PFSK-1 (cell line): ENCODE measurements around the gene APAF1.

Source experiments
- FOXP2 ChIP-seq: optimal IDR thresholded peaks from 2 replicates; pipeline ENCODE3; 2011; ENCODE audit warnings: borderline replicate concordance, control low read depth, inconsistent platforms; ENCODE audit not compliant: insufficient read depth; ENCODE audit errors: extremely low read length, extremely low read depth
- POLR2AphosphoS5 ChIP-seq: IDR thresholded peaks from 2 replicates; pipeline ENCODE4 v1.6.1; 2012; ENCODE audit warnings: low read depth, mild to moderate bottlenecking, control low read depth, low read length, moderate library complexity
- REST ChIP-seq, 2 experiments: IDR thresholded peaks; 2 replicates each; pipeline versions ENCODE4 v1.6.1 to v1.8.0; 2011 to 2012; ENCODE audit warnings: low read depth in 2 of 2, low read length in 2 of 2, control low read depth in 1 of 2, inconsistent platforms in 1 of 2, mild to moderate bottlenecking in 1 of 2, moderate library complexity in 1 of 2; ENCODE audit not compliant: insufficient read depth in 1 of 2
- SIN3A ChIP-seq: IDR thresholded peaks from 2 replicates; pipeline ENCODE4 v1.6.1; 2012; ENCODE audit warnings: mild to moderate bottlenecking, low read length, moderate library complexity, borderline replicate concordance; ENCODE audit not compliant: insufficient read depth
- TAF1 ChIP-seq: IDR thresholded peaks from 2 replicates; pipeline ENCODE4 v1.6.1; 2012; ENCODE audit warnings: low read length, control low read depth, borderline replicate concordance; ENCODE audit not compliant: insufficient read depth

Gene APAF1

GRCh38 chr12:98671459-98671858, 26.4 kb downstream of the APAF1 start:
- TF ChIP-seq POLR2AphosphoS5 (no peak), REST (IDR thresholded peaks at IDR 0.05; ENCODE audit: insufficient read depth in 1 of 2, low read depth in 2 of 2, low read length in 2 of 2) (no peak), TAF1 (no peak), SIN3A (no peak), FOXP2 (no peak)

GRCh38 chr12:98674841-98675240, 29.8 kb downstream of the APAF1 start:
- TF ChIP-seq REST (IDR thresholded peaks at IDR 0.05; ENCODE audit: insufficient read depth in 1 of 2, low read depth in 2 of 2, low read length in 2 of 2): no peak

DNA sequence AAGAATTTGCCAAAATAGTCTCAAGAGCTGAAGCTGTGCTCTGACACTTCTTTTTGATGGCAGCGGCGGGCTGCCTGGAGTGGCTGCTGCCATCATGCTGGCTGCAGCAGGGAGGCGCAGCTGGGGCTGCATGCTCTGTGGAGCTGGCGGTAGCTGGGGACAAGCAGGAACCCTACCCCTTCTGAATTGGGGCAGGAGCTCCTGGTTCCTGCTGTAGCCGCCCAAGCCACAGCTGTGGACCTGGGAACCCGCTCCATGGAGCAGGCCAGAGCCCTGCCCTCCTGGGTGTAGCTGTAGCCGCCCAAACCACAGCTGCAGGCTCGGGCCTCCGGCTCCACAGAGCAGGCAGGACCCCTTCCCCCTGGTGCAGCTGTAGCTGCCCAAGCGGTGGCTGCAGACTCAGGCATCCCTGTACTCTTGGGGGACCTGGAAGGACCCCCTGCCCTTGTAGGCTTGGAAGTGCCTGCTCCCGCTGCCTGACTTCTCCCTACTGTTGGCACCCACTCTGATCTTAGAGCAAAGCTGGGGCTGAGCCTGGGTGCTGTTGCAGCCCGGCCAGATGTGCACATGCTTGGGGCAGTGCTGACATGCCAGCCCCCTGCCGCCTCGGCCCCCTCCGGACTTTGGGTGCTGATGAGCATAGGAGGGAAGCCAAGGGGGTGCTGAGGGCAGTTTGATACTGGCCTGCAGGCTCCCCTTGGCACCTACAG, 33.3 kb downstream of the APAF1 start:
- TF ChIP-seq REST (IDR thresholded peaks at IDR 0.05; ENCODE audit: insufficient read depth in 1 of 2, low read depth in 2 of 2, low read length in 2 of 2) (no peak), POLR2AphosphoS5 (no peak), TAF1 (no peak), FOXP2 (no peak), SIN3A (no peak)

DNA sequence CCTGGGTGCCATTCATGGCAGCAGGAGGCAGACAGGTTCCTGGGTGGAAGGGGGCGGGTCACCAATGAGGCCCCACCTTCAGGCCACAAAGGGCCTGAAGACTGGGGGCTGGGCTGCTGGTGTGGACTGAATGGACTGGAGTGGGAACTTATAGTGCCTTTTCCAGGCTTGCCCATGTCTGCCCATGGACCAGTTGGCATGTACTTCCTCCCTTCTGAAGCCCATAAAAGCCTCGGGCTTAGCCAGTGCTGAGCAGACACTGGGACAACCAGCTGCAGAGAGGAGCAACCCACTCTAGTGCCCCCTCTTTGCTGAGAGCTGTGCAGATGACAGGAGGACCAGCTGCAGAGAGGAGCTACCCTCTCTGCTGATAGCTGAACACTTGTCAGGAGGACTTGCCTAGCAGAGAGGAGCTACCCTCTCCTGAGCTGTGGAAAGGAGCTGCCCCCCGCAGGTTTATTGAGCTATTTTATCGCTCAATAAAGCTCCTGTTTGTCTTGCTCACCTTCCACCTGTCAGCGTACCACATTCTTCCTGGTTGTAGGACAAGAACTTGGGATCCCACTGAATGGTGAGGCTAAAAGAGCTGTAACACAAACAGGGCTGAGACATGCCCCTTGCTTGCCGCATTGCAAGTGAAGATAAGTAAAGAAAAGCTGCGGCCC, 34.0 kb downstream of the APAF1 start:
- TF ChIP-seq REST (IDR thresholded peaks at IDR 0.05; ENCODE audit: insufficient read depth in 1 of 2, low read depth in 2 of 2, low read length in 2 of 2): no peak
- no peak for TF ChIP-seq FOXP2
- TF ChIP-seq TAF1: no peak
- TF ChIP-seq SIN3A: no peak
- no peak for TF ChIP-seq POLR2AphosphoS5

GRCh38 chr12:98679611-98680005, 34.5 kb downstream of the APAF1 start:
- TF ChIP-seq SIN3A (no peak), TAF1 (no peak), FOXP2 (no peak), REST (IDR thresholded peaks at IDR 0.05; ENCODE audit: insufficient read depth in 1 of 2, low read depth in 2 of 2, low read length in 2 of 2) (no peak), POLR2AphosphoS5 (no peak)
